Epithelial cell of alveolus of lung (primary cell): Measurements from ENCODE around the gene TIPARP. TPM values are rescaled to one million over a fixed set of nuclear protein-coding genes. Genes with fewer than 3 reads are reported as not detected.

Experiments
- total RNA-seq: library from RNA; depleted of rRNA; stranded (reverse); fragments of >200 nt; gene quantifications from 2 replicates; pipeline ENCODE4 v1.2.1, GENCODE V29; 2015

Gene TIPARP, protein sequence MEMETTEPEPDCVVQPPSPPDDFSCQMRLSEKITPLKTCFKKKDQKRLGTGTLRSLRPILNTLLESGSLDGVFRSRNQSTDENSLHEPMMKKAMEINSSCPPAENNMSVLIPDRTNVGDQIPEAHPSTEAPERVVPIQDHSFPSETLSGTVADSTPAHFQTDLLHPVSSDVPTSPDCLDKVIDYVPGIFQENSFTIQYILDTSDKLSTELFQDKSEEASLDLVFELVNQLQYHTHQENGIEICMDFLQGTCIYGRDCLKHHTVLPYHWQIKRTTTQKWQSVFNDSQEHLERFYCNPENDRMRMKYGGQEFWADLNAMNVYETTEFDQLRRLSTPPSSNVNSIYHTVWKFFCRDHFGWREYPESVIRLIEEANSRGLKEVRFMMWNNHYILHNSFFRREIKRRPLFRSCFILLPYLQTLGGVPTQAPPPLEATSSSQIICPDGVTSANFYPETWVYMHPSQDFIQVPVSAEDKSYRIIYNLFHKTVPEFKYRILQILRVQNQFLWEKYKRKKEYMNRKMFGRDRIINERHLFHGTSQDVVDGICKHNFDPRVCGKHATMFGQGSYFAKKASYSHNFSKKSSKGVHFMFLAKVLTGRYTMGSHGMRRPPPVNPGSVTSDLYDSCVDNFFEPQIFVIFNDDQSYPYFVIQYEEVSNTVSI
- 25.3 and 32.5 TPM in 2 replicates for total RNA-seq

GRCh38 chr3:156674046-156674910, at the start of gene TIPARP:
Gene TIPARP (plus strand): TSS chr3:156674590. CDS start chr3:156677698, 3,108 bp downstream.

Other genes with a start within 250 kb of the TIPARP start
- 101 and 262 TPM in 2 replicates for gene SSR3, start 119.5 kb upstream of the TIPARP start, total RNA-seq
- 0.24 and 0.39 TPM in 2 replicates for gene LEKR1, start 151.8 kb downstream of the TIPARP start, total RNA-seq